Suprapubic skin (tissue), 4 donors: Measurements from ENCODE around the gene USP10. TPM values are rescaled to one million over a fixed set of nuclear protein-coding genes. Genes with fewer than 3 reads are reported as not detected.

Source experiments
- DNase-seq, 2 donors: peaks; one replicate each; pipeline ENCODE4 v3.0.0-alpha.2; 2019; ENCODE audit warnings: low spot score in 2 of 2
- H3K27ac ChIP-seq: fragments of 200-600 bp; sonication (generic); one replicate; pipeline ENCODE4 v1.5.1; 2019
- H3K27me3 ChIP-seq: fragments of 200-600 bp; sonication (generic); one replicate; pipeline ENCODE4 v1.5.1; 2019
- H3K36me3 ChIP-seq: fragments of 200-600 bp; sonication (generic); one replicate; pipeline ENCODE4 v1.5.1; 2019
- H3K4me1 ChIP-seq: fragments of 200-600 bp; sonication (generic); one replicate; pipeline ENCODE4 v1.5.1; 2019
- H3K4me3 ChIP-seq: fragments of 200-600 bp; sonication (generic); one replicate; pipeline ENCODE4 v1.5.1; 2019; ENCODE audit warnings: mild to moderate bottlenecking
- H3K9me3 ChIP-seq: fragments of 200-600 bp; sonication (generic); one replicate; pipeline ENCODE4 v1.5.1; 2019
- CTCF ChIP-seq, 2 donors: fragments of 200-600 bp in 1 of 2; fragments of 450-650 bp in 1 of 2; sonication (generic) in 1 of 2; IDR thresholded peaks; one replicate each; pipeline ENCODE4 v1.5.1; 2016 to 2019; ENCODE audit warnings: antibody characterized with exemption in 2 of 2, mild to moderate bottlenecking in 1 of 2, moderate library complexity in 1 of 2
- EP300 ChIP-seq: sonication (generic); formaldehyde crosslinking; IDR thresholded peaks from one replicate; pipeline ENCODE4 v1.6.1; 2017; ENCODE audit warnings: antibody characterized with exemption
- POLR2A ChIP-seq, 2 donors: fragments of 450-650 bp; IDR thresholded peaks; one replicate each; pipeline ENCODE4 v1.6.1; 2017; ENCODE audit warnings: antibody characterized with exemption in 2 of 2, mild to moderate bottlenecking in 2 of 2, moderate library complexity in 2 of 2
- POLR2AphosphoS5 ChIP-seq, 3 donors: sonication (generic); formaldehyde crosslinking; IDR thresholded peaks; one replicate each; pipeline ENCODE4 v1.6.1; 2017; ENCODE audit warnings: antibody characterized with exemption in 3 of 3
- WGBS: methylation state at CpG from one replicate; pipeline ENCODE4 v1.1.5; 2018; 5-methylcytosine and 5-hydroxymethylcytosine counted together
- total RNA-seq, 4 donors: library from RNA; depleted of rRNA; stranded (reverse); fragments of >200 nt; gene quantifications; one replicate each; pipeline ENCODE4 v1.1.0, GENCODE V29; 2016

USP10 gene
- total RNA-seq, 4 donors from 2014 or later: 58.5 to 92.2 (median 69.8) TPM

- Histone ChIP-seq H3K4me1 (peaks cover 12% of the 10 kb centered on the region), H3K4me3 (no peak overlapping the region)
Observed at GRCh38 chr16:84712138-84712671, 12.4 kb downstream of the USP10 start.

GRCh38 chr16:84712801-84713775, 13.3 kb downstream of the USP10 start:
- Histone ChIP-seq H3K9me3 (no peaks in the 10 kb centered on the region), H3K4me3 (no peak overlapping the region), H3K36me3 (peaks cover 13% of the 10 kb centered on the region), H3K4me1 (peaks cover 12% of the 10 kb centered on the region), H3K27me3 (no peaks in the 10 kb centered on the region), H3K27ac (no peak overlapping the region)
- WGBS: 94% methylated on average over 13 of the region's 13 CpGs
- DNase-seq: no peak
- TF ChIP-seq POLR2AphosphoS5 (IDR thresholded peaks at IDR 0.05) (no peak), CTCF (IDR thresholded peaks at IDR 0.05) (no peak), POLR2A (IDR thresholded peaks at IDR 0.05) (no peak), EP300 (no peak)

More at GRCh38 chr16:84712138-84712671, 12.4 kb downstream of the USP10 start:
- no peaks in the 10 kb centered on the region for H3K27me3 ChIP-seq
- no peak for TF ChIP-seq EP300
- TF ChIP-seq POLR2A (IDR thresholded peaks at IDR 0.05): no peak
- no peak for TF ChIP-seq POLR2AphosphoS5 (IDR thresholded peaks at IDR 0.05)
- TF ChIP-seq CTCF (IDR thresholded peaks at IDR 0.05): no peak
- peaks cover 9% of the 10 kb centered on the region for H3K36me3 ChIP-seq
- WGBS: 95% methylated on average over 8 of the region's 8 CpGs
- DNase-seq: no peak
- H3K9me3 ChIP-seq: no peaks in the 10 kb centered on the region
- no peak overlapping the region for H3K27ac ChIP-seq

- no peak overlapping the region for H3K27ac ChIP-seq
- TF ChIP-seq POLR2A (IDR thresholded peaks at IDR 0.05) (no peak), EP300 (no peak)
- H3K27me3 ChIP-seq: no peaks in the 10 kb centered on the region
- H3K9me3 ChIP-seq: no peaks in the 10 kb centered on the region
- no peak overlapping the region for H3K4me3 ChIP-seq
- WGBS: 83% methylated on average over 6 of the region's 6 CpGs
- peaks cover 13% of the 10 kb centered on the region for H3K36me3 ChIP-seq
- no peak for DNase-seq
- peaks cover 12% of the 10 kb centered on the region for H3K4me1 ChIP-seq
Observed at GRCh38 chr16:84714028-84714427, 14.2 kb downstream of the USP10 start.

- H3K27ac ChIP-seq: no peak overlapping the region
- no peaks in the 10 kb centered on the region for H3K27me3 ChIP-seq
- no peak overlapping the region for H3K4me3 ChIP-seq
- H3K36me3 ChIP-seq: peaks cover 13% of the 10 kb centered on the region
- H3K9me3 ChIP-seq: no peaks in the 10 kb centered on the region
- DNase-seq: no peak
- TF ChIP-seq CTCF (IDR thresholded peaks at IDR 0.05) (no peak), POLR2A (IDR thresholded peaks at IDR 0.05) (no peak), POLR2AphosphoS5 (IDR thresholded peaks at IDR 0.05) (no peak), EP300 (no peak)
- WGBS: 66% methylated on average over 3 of the region's 3 CpGs
- H3K4me1 ChIP-seq: peaks cover 20% of the 10 kb centered on the region
Observed at GRCh38 chr16:84715424-84715823, 15.6 kb downstream of the USP10 start.

- 97% methylated on average over 7 of the region's 7 CpGs for WGBS
- Histone ChIP-seq H3K4me1 (peaks cover 20% of the 10 kb centered on the region), H3K27me3 (no peaks in the 10 kb centered on the region), H3K27ac (no peak overlapping the region), H3K9me3 (no peaks in the 10 kb centered on the region), H3K4me3 (no peak overlapping the region), H3K36me3 (peaks cover 13% of the 10 kb centered on the region)
- TF ChIP-seq EP300: no peak
- no peak for DNase-seq
Observed at GRCh38 chr16:84715854-84716253, 16.1 kb downstream of the USP10 start.

- H3K27me3 ChIP-seq: no peaks in the 10 kb centered on the region
- no peak for DNase-seq
- TF ChIP-seq EP300 (no peak), CTCF (IDR thresholded peaks at IDR 0.05) (no peak), POLR2AphosphoS5 (IDR thresholded peaks at IDR 0.05) (no peak)
- H3K4me1 ChIP-seq: peaks cover 20% of the 10 kb centered on the region
- H3K9me3 ChIP-seq: no peaks in the 10 kb centered on the region
- WGBS: 83% methylated on average over 7 of the region's 7 CpGs
- H3K4me3 ChIP-seq: no peak overlapping the region
- H3K36me3 ChIP-seq: peaks cover 15% of the 10 kb centered on the region
- H3K27ac ChIP-seq: no peak overlapping the region
Observed at GRCh38 chr16:84716740-84717139, 16.9 kb downstream of the USP10 start.
